ENCODE data around the gene UTS2B.

UTS2B gene

DNA sequence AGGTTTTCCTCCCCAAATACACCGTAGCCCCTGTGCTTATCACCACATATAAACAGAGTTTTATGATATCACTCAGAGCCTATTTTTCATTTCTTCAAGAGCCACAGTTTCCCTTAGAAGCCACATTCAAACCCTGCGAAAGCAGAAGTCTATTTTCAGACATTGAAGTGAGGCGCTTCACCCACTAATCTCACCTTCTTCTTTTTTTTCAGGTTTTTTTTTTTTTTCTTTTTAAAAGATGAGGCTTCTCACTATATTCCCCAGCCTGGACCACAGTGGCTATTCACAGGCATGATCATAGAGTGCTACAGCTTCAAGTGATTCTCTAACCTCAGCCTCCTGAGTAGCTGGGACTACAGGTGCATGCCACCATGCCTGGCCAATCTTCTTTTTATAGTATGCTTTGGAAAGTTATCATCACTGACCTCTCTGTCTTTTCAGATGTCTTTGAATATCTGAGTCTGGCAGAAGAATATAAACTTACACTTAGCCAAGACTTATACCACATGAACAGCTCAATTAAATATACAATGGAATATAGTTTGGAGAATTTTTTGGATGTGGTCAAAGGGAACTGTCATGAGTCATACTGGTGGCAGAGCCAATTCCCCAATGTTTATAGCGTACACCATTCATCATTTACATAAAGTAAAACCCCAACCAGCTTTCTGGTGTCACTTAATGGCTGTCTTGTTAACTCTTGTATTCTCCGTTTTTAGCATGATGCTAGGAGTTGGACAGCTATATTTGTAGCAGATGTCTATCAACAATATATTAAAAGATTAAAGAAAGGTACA lies 60.8 kb downstream of the UTS2B start:
- TF ChIP-seq, protein P1, sequence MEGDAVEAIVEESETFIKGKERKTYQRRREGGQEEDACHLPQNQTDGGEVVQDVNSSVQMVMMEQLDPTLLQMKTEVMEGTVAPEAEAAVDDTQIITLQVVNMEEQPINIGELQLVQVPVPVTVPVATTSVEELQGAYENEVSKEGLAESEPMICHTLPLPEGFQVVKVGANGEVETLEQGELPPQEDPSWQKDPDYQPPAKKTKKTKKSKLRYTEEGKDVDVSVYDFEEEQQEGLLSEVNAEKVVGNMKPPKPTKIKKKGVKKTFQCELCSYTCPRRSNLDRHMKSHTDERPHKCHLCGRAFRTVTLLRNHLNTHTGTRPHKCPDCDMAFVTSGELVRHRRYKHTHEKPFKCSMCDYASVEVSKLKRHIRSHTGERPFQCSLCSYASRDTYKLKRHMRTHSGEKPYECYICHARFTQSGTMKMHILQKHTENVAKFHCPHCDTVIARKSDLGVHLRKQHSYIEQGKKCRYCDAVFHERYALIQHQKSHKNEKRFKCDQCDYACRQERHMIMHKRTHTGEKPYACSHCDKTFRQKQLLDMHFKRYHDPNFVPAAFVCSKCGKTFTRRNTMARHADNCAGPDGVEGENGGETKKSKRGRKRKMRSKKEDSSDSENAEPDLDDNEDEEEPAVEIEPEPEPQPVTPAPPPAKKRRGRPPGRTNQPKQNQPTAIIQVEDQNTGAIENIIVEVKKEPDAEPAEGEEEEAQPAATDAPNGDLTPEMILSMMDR (IDR thresholded peaks at IDR 0.05; ENCODE audit: low read depth, low read length): no peak
- no peaks in the 10 kb centered on the region for H3K9me3 ChIP-seq (ENCODE audit: severe bottlenecking)
- DNase-seq: no peak

DNA sequence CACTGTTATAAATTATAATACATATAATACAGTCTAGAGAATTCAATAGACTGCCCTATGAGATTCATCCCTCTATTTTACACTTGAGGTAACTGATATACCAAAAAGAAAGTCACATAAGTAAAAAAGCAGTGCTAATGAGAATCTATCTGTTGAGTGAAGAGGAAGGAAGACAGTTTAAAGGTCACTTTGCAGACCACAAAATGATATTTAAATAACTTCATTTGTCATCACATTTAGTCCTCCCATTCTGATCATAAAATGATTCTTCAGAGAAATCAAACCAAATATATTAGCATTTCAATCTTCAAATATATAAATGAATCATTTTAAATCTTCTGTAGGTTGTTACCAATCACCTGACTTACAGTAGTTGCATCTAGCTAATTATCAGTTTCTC lies 61.6 kb downstream of the UTS2B start:
- TF ChIP-seq, protein P1 (IDR thresholded peaks at IDR 0.05; ENCODE audit: low read depth, low read length): no peak
- Histone ChIP-seq H3K4me3 (ENCODE audit: low read depth, low read length) (no peak overlapping the region), H3K27ac (no peak overlapping the region), H3K27me3 (ENCODE audit: insufficient read depth, low read depth, severe bottlenecking) (no peaks in the 10 kb centered on the region), H3K36me3 (no peaks in the 10 kb centered on the region), H3K9me3 (ENCODE audit: severe bottlenecking) (no peaks in the 10 kb centered on the region)
- DNase-seq: no peak

More for the DNA sequence above, 60.8 kb downstream of the UTS2B start:
- no peaks in the 10 kb centered on the region for H3K27me3 ChIP-seq (ENCODE audit: insufficient read depth, low read depth, severe bottlenecking)
- H3K27ac ChIP-seq: no peak overlapping the region
- H3K36me3 ChIP-seq: no peaks in the 10 kb centered on the region
- H3K4me3 ChIP-seq (ENCODE audit: low read depth, low read length): no peak overlapping the region

DNA sequence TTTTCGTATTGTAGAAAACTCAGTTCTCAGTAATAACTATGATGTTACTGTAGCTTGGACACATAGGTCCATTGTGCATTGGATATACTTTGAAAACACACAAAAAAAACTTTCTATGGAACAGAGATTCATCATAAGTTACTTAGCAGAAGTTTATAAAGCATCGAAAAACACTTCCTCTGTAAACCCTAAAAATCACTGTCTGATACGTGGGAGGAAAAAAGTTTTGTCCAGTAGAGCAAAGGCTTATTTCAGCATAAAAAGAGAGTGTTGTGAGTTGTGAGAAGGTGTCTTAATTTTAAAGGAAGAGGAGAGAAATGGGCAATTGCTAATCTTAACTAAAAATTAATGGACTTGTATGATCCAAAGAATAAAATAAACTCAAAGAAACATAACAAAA lies 66.5 kb downstream of the UTS2B start:
- TF ChIP-seq, protein P1 (IDR thresholded peaks at IDR 0.05; ENCODE audit: low read depth, low read length): no peak
- Histone ChIP-seq H3K9me3 (ENCODE audit: severe bottlenecking) (no peaks in the 10 kb centered on the region), H3K27ac (no peak overlapping the region), H3K4me3 (ENCODE audit: low read depth, low read length) (no peak overlapping the region), H3K36me3 (no peaks in the 10 kb centered on the region), H3K27me3 (ENCODE audit: insufficient read depth, low read depth, severe bottlenecking) (no peaks in the 10 kb centered on the region)
- DNase-seq: no peak

DNA sequence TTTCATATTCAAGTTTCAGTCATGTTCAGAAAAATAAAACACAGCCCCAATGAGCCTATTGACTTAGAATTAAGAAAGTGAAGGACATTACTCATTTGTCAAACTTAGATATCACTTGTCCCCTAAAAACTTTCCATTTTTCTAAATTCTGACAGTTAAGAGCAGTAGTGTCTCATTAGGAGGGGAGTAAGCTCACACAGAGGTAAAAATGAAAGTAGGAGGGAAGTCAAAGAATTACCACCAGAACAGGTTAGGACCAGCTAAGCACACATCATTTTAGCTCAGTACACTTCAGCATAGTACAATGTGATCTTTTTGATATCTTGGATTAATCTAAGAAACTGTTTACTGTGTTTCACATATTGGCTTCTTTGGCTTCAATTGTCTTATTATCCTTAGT lies 67.0 kb downstream of the UTS2B start:
- no peak for DNase-seq
- Histone ChIP-seq H3K9me3 (ENCODE audit: severe bottlenecking) (no peaks in the 10 kb centered on the region), H3K36me3 (no peaks in the 10 kb centered on the region), H3K27me3 (ENCODE audit: insufficient read depth, low read depth, severe bottlenecking) (no peaks in the 10 kb centered on the region), H3K27ac (no peak overlapping the region), H3K4me3 (ENCODE audit: low read depth, low read length) (no peak overlapping the region)
- TF ChIP-seq, protein P1 (IDR thresholded peaks at IDR 0.05; ENCODE audit: low read depth, low read length): no peak

DNA sequence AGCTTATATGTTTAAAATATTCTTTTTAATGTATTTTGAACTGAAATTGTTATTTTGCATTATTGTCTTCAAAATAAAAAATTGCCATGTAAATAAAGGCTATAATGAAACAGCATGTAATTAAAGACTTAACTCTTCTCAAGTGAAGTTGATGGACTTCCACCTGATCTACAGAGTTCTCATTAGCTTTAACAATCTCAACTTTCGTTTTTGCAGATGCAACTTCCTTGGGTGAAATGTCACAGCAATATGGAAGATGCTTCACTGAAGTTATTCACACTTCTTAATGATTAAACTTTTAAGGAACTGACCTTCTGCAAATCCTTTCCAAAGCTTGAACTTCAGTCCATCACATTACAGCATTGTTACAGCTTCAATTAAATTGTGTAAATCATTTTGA lies 67.7 kb downstream of the UTS2B start:
- H3K27me3 ChIP-seq (ENCODE audit: insufficient read depth, low read depth, severe bottlenecking): no peaks in the 10 kb centered on the region
- DNase-seq: no peak
- TF ChIP-seq, protein P1 (IDR thresholded peaks at IDR 0.05; ENCODE audit: low read depth, low read length): no peak
- no peaks in the 10 kb centered on the region for H3K9me3 ChIP-seq (ENCODE audit: severe bottlenecking)
- no peak overlapping the region for H3K27ac ChIP-seq
- no peaks in the 10 kb centered on the region for H3K36me3 ChIP-seq
- no peak overlapping the region for H3K4me3 ChIP-seq (ENCODE audit: low read depth, low read length)

DNA sequence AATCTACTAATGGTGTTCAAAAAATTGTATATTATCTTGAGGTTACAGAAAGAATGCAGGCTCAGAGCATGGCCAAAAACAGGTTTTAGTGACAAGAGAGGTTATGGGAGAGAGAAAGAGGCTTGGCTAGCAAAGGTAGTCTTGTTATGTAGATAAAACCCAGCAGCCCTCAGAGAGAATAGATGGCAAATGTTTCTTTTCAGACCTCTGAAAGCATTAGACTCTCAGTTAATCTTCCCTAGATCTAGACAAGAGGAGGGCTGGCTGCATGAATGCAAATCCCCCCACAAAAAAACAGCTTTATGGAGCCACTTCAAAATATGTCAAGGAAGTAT lies 69.1 kb downstream of the UTS2B start:
- no peaks in the 10 kb centered on the region for H3K36me3 ChIP-seq
- no peaks in the 10 kb centered on the region for H3K9me3 ChIP-seq (ENCODE audit: severe bottlenecking)
- no peaks in the 10 kb centered on the region for H3K27me3 ChIP-seq (ENCODE audit: insufficient read depth, low read depth, severe bottlenecking)
- H3K27ac ChIP-seq: no peak overlapping the region
- no peak for DNase-seq
- H3K4me3 ChIP-seq (ENCODE audit: low read depth, low read length): no peak overlapping the region
- TF ChIP-seq, protein P1 (IDR thresholded peaks at IDR 0.05; ENCODE audit: low read depth, low read length): no peak
